ENCODE data around the gene NDUFB4. TPM values are rescaled to one million over a fixed set of nuclear protein-coding genes. Genes with fewer than 3 reads are reported as not detected.
A peak's percentile ranks its signal among the peaks of the same experiment; 100 is the strongest.

The NDUFB4 gene
- total and polyA plus RNA-seq, 9 of the 15 experiments (the other 6 are each of a cell fraction or from before 2014, with no cell fraction given), result 124 to 670 (median 227) TPM

- TF ChIP-seq PTTG1 (tag; IDR thresholded peaks at IDR 0.05; ENCODE audit: low read depth), result no peak
- TF ChIP-seq PBX2 (CRISPR knock-in tag; IDR thresholded peaks at IDR 0.05; ENCODE audit: low read depth), result no peak
- no peak for TF ChIP-seq PBX2 (tag; conservative IDR thresholded peaks at IDR 0.05; ENCODE audit: low read depth)
- TF ChIP-seq TAF7 (tag; IDR thresholded peaks at IDR 0.05), result peak; percentile 53; the same call in 1 of the 2 replicates
- TF ChIP-seq REST (IDR thresholded peaks at IDR 0.05; ENCODE audit: borderline replicate concordance), result no peak
- TF ChIP-seq REST (CRISPR knock-in tag; IDR thresholded peaks at IDR 0.05; ENCODE audit: low read depth), result no peak
- TF ChIP-seq, protein P1, sequence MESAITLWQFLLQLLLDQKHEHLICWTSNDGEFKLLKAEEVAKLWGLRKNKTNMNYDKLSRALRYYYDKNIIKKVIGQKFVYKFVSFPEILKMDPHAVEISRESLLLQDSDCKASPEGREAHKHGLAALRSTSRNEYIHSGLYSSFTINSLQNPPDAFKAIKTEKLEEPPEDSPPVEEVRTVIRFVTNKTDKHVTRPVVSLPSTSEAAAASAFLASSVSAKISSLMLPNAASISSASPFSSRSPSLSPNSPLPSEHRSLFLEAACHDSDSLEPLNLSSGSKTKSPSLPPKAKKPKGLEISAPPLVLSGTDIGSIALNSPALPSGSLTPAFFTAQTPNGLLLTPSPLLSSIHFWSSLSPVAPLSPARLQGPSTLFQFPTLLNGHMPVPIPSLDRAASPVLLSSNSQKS (CRISPR knock-in tag; IDR thresholded peaks at IDR 0.05), result no peak
- TF ChIP-seq HIVEP1 (CRISPR knock-in tag; IDR thresholded peaks at IDR 0.05), result no peak
- peak; percentile 96 for TF ChIP-seq MEIS2 (IDR thresholded peaks at IDR 0.05; ENCODE audit: partially characterized antibody)
- TF ChIP-seq CBX1 (IDR thresholded peaks at IDR 0.05; ENCODE audit: low read depth), result peak; percentile 70; the same call in 1 of the 2 replicates
- TF ChIP-seq ZNF184 (CRISPR knock-in tag; IDR thresholded peaks at IDR 0.05), result no peak
- no peak for TF ChIP-seq MTF1 (CRISPR knock-in tag; IDR thresholded peaks at IDR 0.05; ENCODE audit: borderline replicate concordance)
- TF ChIP-seq MAZ (CRISPR knock-in tag; conservative IDR thresholded peaks at IDR 0.05 in 1 of 2, IDR thresholded peaks at IDR 0.05 in 1 of 2), result peak in 1 of 2 experiments; percentile 55; a peak in 1 of 4 replicates
- TF ChIP-seq, protein P2, sequence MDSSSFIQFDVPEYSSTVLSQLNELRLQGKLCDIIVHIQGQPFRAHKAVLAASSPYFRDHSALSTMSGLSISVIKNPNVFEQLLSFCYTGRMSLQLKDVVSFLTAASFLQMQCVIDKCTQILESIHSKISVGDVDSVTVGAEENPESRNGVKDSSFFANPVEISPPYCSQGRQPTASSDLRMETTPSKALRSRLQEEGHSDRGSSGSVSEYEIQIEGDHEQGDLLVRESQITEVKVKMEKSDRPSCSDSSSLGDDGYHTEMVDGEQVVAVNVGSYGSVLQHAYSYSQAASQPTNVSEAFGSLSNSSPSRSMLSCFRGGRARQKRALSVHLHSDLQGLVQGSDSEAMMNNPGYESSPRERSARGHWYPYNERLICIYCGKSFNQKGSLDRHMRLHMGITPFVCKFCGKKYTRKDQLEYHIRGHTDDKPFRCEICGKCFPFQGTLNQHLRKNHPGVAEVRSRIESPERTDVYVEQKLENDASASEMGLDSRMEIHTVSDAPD (CRISPR knock-in tag; IDR thresholded peaks at IDR 0.05), result no peak
Measured at GRCh38 chr3:120596116-120596852, at the start of gene NDUFB4 (continued).

Measured in K562 (cell line).